ENCODE measurements around the gene MPEG1.

MPEG1 gene

DNA sequence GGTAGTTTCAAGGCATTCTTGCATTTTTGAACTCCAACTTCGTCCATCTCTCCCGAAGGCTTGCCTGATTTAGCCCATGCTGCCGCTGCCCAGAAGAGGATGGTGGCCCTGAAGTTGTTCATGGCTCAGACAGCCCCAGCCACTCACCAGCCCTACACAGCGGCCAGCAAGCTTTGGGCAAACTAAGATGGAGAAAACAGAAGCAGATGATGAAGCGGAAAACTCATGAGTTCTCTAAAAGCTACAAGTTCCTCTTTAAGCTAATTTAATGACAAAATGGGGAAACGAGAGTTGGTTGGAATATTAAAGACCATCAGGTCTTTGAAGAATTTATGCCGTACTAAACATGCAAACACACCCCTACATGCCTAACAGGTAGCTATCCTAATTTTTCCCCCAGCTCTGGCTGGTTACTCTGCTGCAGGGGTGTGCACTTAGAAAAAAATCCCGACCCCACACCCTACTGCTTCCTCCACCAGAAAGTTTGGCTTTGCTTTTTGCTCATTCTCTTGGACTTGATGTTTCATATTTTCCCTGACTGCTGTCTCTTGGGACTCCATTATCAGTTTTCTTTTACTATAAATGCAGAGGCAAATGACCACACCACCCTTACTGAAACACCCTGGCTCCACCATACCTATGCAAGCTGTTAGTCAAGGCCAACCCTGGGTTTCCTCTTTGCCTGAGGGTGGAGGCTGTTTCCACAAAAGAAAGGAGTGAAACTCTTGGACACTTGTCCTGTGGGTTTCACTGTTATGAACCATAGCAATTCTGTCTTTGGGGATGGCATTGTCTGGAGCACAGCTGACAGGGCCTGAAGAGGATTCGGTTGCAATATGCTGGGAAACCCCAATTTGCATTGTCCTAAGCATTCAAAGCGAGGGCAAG lies at the start of gene MPEG1:
Gene MPEG1, minus strand, starts transcription at position 184 of the 888 bp plus-strand sequence. Its CDS starts 62 bp downstream, at position 122.
- DNase-seq = no peak

DNA sequence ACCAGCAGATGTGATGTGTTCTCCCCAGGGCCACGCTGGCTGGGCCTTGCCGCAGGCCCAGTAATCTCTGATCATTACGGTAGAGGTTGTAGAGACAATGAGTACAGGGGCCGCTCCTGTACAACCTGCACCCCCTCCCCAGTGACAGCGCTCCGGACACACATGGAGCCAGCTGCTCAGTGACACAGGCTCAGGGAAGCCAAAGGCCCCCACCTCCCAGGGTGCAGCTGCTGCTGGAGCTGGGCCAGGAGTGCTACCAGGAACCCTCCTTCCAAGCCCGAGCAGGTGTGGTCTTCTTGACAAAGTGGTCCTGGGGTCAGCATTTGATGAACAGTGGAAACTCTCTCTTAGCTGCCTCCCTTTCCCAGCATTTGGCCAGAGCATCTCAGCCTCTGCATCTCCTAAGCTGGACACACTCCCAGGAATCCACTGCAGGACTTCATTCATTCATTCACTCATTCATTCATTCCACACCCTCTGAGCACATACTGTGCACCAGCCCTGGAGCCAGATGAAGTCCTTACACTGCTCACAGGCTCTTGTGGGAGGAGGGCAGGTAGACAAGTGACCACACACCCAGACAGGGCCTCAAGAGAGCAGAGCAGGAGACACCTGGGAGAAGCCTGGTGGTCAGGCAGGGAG lies 49.6 kb upstream of the MPEG1 start:
- no peak for DNase-seq

- no peak for DNase-seq
Observed at GRCh38 chr11:59261150-59261549, 48.4 kb upstream of the MPEG1 start.

DNA sequence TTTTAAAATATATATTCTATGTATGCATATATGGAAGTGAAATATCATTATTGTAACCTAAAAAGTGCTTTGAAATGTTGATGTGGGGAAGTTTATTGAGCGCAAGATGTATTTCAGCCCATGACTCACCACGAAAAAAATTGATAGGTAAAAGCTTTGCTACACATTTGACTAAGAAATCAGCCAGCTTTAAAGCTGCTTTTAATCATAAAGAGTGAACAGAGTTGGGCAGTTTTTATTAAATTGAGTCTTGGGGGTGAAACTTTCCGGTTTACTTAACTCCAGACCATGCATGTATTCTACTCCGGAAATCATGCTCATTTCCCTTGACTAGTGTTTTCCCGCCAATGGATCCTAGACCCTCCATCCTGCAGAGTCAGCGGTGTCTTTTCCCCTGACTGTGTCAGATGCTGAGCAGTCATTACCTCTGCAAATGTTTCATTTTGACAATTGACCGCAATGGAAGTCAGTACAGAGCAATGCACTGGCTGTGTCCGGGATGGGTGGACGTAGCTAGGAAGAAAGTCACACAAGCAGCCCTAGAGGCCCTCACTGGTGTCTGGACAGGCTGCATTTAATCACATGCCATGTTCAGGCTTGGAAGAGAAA lies 47.2 kb upstream of the MPEG1 start:
- no peak for DNase-seq

DNA sequence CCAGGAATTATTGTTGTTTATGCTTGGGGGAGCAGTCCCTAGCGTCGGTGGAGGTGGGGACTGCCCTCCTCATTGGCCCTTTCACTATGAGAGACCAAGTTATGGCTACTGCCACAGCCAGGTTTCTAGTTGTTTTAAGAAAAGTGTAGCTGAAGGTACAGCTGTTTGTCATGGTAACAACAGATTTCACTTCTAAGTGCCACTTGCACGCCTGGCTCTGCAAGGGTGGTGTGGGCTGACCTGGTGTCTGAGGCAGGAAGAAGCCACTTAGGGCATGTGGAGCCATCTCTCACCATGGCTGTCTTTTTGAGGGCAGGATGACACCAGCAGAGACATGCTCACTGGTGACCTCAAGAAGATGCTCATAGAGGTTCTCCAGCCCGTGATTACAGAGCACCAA lies 46.3 kb upstream of the MPEG1 start:
- no peak for DNase-seq

DNA sequence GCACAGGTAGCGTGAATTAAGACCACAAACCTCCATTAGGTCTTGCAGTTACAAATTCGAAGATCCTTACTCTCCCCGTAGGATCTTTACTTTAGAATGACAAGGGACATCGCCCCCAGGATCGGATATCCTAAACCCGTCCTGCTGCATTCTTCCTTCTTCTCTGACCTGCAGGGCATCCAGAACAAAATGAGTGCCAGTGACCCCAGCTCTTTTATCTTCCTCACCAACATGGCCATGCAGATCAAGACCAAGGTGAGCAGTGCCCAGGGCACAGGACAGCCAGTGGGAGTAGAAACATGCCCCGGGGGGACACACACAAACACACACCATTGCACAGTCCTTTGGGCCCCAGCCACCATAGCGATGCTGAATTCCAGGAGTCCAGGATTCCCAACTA lies 42.6 kb upstream of the MPEG1 start:
- no peak for DNase-seq

DNA sequence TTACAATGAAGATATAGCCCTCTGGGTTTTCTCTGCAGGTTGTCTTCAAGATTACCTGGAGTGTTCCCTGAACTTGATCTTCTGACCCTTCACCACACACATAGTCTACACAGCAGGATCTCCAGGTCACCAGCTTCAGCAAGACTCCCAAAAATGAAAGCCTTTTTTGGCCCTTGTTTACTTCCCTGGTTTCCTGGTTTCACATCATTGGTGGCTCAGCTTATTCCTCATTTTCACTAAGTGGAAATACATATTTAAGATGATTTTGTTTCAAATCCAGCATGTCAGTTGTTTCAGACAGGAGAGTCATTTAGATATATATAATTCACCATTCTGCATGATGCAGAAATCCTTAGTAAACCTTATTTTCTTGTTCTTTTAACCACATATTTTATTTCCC lies 41.6 kb upstream of the MPEG1 start:
- DNase-seq = no peak

GRCh38 chr11:59253001-59253400 lies 40.3 kb upstream of the MPEG1 start:
- DNase-seq = no peak

- no peak for DNase-seq
Observed at GRCh38 chr11:59249535-59249934, 36.8 kb upstream of the MPEG1 start.

GRCh38 chr11:59247531-59248227 lies 35.0 kb upstream of the MPEG1 start:
- no peak for DNase-seq

DNA sequence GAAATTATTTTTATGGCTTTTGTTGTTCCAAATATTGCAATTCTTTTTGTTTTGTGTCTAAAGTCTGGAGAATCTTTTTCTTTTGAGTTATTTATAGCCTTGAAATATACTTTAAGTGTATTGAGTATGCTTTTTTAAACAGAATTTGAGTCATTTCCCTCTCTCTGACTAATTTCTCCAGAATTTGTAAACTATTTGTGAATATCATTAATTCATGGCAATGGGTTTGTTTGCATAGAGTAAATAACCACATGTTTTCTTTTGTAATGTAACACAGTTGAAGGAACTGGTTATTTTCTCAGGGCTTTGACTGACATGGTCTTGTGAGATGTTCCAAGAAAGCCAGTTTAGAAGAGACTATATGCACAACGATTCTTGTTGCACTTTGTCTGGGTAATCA lies 30.9 kb upstream of the MPEG1 start:
- no peak for DNase-seq

DNA sequence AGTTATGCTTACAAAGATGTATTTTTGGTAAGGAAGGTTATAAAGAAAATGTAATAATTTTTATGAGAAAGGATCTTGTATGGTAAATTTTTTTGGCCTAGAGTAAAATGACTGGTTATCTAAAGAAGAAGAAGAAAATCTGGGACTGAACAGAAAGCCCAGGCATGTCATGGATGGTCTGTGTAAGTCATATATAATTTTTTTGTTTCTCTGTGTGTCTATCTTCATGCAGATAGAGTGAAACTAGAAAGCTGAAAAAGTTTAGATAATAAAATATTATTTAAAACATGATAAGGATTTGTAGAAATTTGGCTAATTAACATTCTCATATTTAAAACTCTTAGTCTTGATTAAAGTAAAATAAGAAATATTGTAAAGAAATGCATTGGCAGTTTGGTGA lies 27.6 kb upstream of the MPEG1 start:
- DNase-seq = no peak

DNA sequence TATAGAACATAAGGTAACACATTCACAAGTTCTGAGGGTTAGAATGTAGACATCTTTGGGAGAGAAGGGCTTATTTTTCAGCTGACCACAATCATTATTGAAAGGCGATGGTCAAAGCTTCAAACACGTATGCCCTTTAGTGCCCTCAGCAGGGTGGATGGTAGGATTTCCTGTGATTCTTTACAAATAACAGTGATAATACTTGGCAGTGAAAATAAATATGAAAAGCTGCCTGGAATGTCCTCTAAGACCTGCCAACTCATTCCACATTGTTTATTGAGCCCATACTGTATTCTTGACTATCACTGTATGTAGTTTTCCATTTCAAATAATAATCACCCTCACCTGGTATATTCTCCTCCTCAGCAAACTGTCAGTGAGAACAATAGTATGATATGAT lies 13.7 kb upstream of the MPEG1 start:
- no peak for DNase-seq

GRCh38 chr11:59225017-59225416 lies 12.3 kb upstream of the MPEG1 start:
- no peak for DNase-seq

DNA sequence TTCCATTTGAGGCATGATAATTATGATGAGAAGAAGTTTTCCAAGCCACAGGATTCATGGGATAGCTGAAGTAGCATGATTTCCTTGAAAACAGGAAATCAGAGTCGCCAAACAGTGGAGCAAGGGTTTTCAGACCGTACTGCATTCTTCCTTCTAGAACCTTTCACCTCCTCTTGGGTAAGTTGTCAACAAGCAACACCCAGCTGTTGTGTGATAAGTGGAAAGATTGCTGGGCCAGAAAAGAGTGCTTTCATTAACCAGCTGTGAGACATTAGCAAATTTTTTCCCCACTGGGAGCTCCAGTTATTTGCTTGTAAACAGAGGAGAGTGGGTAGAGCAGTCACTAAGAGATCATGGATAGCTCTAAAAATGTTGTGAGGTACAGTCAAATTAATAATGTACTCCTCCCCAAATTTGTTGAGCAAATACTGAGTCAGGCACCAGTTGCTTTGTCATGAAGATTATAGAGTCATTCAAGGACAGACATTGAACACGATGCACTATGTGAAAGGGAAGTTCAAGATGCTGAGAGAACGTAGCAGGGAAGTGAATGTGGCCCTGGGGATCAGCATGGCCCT lies 11.7 kb upstream of the MPEG1 start:
- no peak for DNase-seq

- no peak for DNase-seq
Observed at GRCh38 chr11:59223611-59224010, 10.9 kb upstream of the MPEG1 start.

DNA sequence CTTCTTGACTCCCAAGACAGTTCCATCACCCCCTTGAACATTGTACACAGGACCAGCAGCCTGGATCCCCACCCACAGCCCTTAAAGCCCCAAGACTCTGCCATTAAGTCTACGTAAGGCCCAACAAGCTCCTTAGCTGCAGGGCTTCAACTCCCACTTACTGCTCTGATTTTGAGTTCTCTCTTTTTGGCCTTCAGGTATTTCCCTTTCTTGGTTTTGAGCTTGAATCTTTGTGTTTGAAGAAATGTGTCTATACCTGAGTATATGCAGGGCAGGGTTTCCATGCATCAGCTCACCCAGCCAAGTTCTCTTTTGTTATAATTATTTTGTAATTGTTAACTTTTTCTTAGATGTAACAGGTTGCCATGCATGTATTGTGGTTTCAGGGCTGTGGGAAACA lies 10.4 kb upstream of the MPEG1 start:
- DNase-seq = no peak

DNA sequence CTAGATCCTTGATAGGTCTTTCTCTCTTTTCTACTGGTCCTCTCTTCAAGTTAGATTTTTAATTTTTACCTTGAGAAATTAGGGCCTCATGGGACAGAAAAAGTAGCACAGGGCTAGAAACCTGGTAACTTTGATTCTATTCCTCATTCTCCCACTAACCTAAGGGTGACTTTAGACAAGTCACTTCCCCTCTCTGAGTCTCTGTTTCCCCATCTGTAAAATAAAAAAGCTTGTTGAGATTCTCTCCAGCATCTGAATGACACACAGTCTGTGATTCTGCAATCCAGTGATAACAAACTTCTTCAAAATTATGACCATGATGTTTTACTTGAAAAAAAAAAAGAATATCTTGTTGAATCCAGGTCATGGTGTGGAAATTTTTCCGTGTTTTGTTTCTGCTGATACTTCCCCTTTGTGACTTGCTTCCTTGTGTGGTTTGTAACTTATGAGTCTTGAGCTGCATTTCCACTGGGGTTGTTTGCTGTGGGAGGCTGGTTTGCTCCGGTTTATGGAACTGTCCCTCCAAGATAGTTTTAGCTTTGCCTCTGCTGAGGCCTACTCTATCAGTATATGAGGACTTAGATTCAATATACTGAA lies 9.8 kb upstream of the MPEG1 start:
- DNase-seq = no peak

- no peak for DNase-seq
Observed at GRCh38 chr11:59221441-59221840, 8.7 kb upstream of the MPEG1 start.

- DNase-seq = no peak
Observed at GRCh38 chr11:59219836-59220235, 7.1 kb upstream of the MPEG1 start.

DNA sequence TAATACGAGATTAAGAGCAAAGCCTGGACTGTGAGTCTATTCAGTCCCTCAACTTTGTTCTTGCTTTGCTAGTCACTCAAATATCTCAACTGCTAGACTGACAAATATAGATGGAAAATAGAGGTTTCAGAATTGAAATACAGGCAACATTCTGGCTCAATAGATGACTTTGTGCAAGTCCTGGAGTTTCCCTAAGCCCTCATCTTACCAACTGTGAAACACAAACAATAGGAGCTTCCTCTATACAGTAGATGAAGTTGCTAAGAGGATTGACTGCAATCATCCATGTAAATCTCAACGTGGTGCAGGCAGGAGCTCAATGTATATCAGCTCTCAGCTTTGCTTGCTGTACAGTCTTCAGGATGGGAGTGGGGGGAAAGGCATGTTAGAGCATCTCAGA lies 6.2 kb upstream of the MPEG1 start:
- DNase-seq = no peak
